Cardiac muscle cell (in vitro differentiated cells and primary cell): ENCODE measurements around the gene IPP. TPM values are rescaled to one million over a fixed set of nuclear protein-coding genes. Genes with fewer than 3 reads are reported as not detected.
A peak's percentile ranks its signal among the peaks of the same experiment; 100 is the strongest.

Experiments
- DNase-seq, 2 donors: peaks; one replicate each; pipeline versions ENCODE4 v3.0.0 to v3.0.0-alpha.2; 2010 to 2017; ENCODE audit warnings: low read depth in 1 of 2, low spot score in 1 of 2
- H3K27ac ChIP-seq: fragments of 200-600 bp; sonication (generic); 2 replicates; pipeline ENCODE4 v1.5.1; 2016
- H3K27me3 ChIP-seq: fragments of 200-600 bp; sonication (generic); 2 replicates; pipeline ENCODE4 v1.6.0; 2016; ENCODE audit warnings: control low read depth
- H3K36me3 ChIP-seq: fragments of 200-600 bp; sonication (generic); 2 replicates; pipeline ENCODE4 v1.5.1; 2016; ENCODE audit warnings: control low read depth
- H3K4me1 ChIP-seq: fragments of 200-600 bp; sonication (generic); 2 replicates; pipeline ENCODE4 v1.8.1; 2017; ENCODE audit warnings: low read depth, mild to moderate bottlenecking, mixed run types
- H3K4me3 ChIP-seq: fragments of 200-600 bp; sonication (generic); 2 replicates; pipeline ENCODE4 v1.5.1; 2016; ENCODE audit warnings: mild to moderate bottlenecking
- H3K9me3 ChIP-seq: fragments of 200-600 bp; sonication (generic); 2 replicates; pipeline ENCODE4 v1.5.1; 2017; ENCODE audit warnings: low read depth, mild to moderate bottlenecking, control low read depth
- polyA plus RNA-seq: library from polyadenylated mRNA; unstranded; fragments of >200 nt; fragmentation: Nextera tagmentation; extraction: Ambion mirVana; gene quantifications from 2 replicates; pipeline ENCODE4 v1.2.1, GENCODE V29; 2016
- total RNA-seq: library from RNA; depleted of rRNA; stranded (reverse); fragments of >200 nt; gene quantifications from 2 replicates; pipeline ENCODE4 v1.2.3, GENCODE V29; 2016
- TF ChIP-seq, protein P1 (sequence below): IDR thresholded peaks from 2 replicates; pipeline ENCODE4 v1.5.1; 2012; ENCODE audit warnings: low read depth, mild to moderate bottlenecking, low read length

IPP gene
- total and polyA plus RNA-seq, 2 experiments from 2014 or later: 7.3 to 12.1 TPM

DNA sequence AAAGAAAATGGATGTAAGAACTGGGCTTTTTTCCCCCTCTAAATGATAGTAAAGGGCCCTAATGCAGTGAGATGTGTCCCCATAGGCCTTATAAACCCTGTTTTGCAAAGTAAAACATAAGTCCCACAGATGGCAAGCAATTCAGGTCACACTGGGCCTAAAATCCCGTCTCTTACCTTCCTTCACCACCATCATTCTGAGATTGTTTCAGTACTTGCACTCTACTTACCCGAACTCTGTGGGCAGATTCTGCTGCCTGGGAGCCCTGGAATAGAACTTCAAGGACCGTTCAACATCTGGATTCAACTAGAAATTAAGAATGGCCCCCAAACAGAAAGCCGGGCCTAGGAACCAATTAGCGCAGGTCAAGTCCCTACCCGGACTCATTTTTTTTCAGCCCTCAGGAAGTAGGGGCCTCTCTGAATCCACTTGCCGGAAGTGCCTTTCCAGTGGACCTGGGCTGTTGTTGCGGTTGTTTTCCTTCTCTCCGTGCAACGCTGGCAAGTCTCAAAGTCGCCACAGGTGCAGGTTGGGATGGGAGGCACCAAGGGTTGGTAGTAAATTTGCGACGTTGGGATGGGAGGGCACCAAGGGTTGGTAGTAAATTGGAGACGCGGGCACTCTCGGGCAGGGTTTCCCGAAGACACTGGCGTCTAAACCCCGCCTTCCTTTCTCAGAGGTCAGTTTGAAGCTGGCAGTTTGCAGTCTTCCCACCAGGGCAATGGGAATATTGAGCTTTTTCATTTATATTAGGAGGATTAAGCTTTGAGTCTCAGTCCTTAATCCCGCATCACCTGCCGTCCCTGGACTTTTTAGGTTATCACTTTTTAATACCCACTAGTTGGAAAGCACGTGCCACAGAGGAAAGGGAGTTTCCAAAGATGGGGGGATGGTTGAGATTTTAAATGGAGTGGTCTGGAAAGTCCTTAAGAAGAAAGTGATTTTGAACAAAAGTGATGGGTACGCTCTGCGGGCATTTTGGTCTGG, 62.4 kb downstream of the IPP start, which contains the start of gene TMEM69:
Gene TMEM69, plus strand, starts transcription at position 428 of the 987 bp plus-strand sequence. CDS start 2,888 bp downstream, outside the sequence.
- Histone ChIP-seq H3K27ac (peak within 1 kb of the TSS; percentile 97), H3K27me3 (no peaks in the 10 kb centered on the region), H3K4me3 (peak within 1 kb of the TSS; percentile 75), H3K9me3 (no peaks in the 10 kb centered on the region), H3K4me1 (peaks cover 4% of the 10 kb centered on the region), H3K36me3 (peaks cover under 1% of the 10 kb centered on the region)
- TF ChIP-seq, protein P1, sequence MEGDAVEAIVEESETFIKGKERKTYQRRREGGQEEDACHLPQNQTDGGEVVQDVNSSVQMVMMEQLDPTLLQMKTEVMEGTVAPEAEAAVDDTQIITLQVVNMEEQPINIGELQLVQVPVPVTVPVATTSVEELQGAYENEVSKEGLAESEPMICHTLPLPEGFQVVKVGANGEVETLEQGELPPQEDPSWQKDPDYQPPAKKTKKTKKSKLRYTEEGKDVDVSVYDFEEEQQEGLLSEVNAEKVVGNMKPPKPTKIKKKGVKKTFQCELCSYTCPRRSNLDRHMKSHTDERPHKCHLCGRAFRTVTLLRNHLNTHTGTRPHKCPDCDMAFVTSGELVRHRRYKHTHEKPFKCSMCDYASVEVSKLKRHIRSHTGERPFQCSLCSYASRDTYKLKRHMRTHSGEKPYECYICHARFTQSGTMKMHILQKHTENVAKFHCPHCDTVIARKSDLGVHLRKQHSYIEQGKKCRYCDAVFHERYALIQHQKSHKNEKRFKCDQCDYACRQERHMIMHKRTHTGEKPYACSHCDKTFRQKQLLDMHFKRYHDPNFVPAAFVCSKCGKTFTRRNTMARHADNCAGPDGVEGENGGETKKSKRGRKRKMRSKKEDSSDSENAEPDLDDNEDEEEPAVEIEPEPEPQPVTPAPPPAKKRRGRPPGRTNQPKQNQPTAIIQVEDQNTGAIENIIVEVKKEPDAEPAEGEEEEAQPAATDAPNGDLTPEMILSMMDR: no peak
- DNase-seq: peak; percentile 86 to 95

DNA sequence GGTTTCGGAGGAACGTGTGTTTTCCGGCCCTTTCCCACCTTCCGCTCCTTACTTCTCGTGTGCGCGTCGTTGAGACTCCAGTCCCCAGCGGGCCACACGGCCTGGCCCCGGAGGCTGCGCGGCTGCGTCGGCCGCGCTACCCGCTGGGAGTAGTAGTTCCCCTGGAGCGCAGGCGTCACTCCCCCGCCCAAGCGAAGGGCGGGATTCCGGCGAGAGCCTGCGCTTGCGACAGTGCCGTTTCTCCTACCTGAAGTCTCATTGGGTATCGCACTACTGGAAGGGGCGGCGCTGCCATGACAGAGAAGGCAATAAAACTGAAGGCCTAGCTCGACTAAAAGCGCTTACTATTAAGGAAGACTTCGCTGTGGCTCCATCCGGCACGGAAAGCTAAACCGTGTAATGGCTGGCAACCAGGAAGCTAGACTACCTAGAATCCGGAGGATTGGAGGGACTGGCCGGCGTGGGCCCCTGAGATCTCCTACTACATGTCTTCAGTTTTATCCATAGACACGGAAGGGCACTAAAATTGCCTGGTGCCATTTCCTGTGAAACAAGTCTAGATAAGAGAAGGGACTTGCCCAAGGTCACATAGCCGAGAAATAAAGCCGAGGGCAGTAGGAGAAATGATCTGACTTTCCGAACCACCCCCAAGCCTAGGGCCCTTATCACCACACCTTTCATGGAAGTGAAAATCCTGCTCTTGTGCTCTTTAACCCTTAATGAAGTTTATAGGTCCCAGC, 63.3 kb downstream of the IPP start:
- Histone ChIP-seq H3K4me3 (peak overlapping the region; percentile 88), H3K9me3 (no peaks in the 10 kb centered on the region), H3K27me3 (no peaks in the 10 kb centered on the region), H3K4me1 (peaks cover 12% of the 10 kb centered on the region), H3K36me3 (no peaks in the 10 kb centered on the region), H3K27ac (peak overlapping the region; percentile 97)
- TF ChIP-seq, protein P1: no peak
- peak; percentile 98 to 99 for DNase-seq

DNA sequence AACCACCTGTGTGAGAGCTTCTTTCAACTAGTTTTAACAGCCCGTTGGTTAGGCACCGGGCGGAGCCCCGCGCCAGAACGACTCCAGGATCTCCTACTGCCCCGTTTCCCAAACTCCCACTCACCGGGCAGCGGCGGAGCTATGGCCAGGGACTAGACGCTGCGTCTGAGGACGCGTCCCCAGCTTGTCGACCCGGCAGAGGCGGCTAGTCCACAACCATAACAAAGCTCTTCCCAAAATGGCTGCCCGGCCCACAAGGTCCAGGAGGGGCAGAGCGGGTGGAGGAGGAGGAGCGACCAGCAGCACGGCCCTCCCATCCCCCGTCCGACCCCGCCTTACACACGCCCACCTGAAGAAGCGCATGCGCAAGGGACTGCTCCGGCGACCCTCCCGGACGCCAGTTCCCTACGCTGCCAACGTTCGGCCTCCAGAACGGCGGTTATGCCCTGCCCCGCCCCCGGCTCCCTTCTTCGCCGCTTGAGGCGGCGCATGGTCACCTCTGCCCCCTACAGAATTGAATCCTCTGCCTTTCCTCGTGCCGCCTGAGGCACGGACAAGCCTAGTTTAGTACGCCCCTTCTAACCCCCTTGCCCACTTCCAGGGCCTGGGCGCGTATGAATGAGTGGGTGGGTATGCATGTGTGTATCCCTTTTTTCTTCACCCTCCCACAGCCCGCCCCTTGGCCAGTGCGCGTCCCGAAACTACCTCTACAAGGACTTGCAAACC, 64.0 kb downstream of the IPP start, which contains the start of gene GPBP1L1:
Gene GPBP1L1, minus strand, starts transcription at position 246 of the 726 bp plus-strand sequence. CDS start 27,446 bp downstream, outside the sequence.
- H3K27me3 ChIP-seq: no peaks in the 10 kb centered on the region
- no peaks in the 10 kb centered on the region for H3K36me3 ChIP-seq
- H3K4me1 ChIP-seq: peaks cover 17% of the 10 kb centered on the region
- TF ChIP-seq, protein P1: no peak
- H3K4me3 ChIP-seq: peak within 1 kb of the TSS; percentile 88
- peak within 1 kb of the TSS; percentile 97 for H3K27ac ChIP-seq
- H3K9me3 ChIP-seq: no peaks in the 10 kb centered on the region
- peak; percentile 99 for DNase-seq

DNA sequence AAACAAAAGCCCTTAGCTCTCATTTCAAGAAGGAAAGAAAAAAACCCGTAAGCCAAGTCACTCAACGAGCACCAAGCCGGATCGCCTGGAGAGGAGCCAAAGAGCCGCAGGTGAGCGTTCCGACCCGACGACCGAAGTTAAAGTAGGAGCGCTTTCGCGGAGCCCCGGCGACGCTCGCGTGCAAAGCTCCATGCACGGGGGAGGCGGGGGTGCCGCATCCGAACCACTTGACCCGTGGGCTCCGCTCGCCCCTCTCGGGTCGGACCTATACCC, 64.5 kb downstream of the IPP start:
- peak; percentile 18 to 77 for DNase-seq

More for the DNA sequence above, 64.5 kb downstream of the IPP start:
- Histone ChIP-seq H3K4me1 (peaks cover 22% of the 10 kb centered on the region), H3K9me3 (no peaks in the 10 kb centered on the region), H3K27ac (peak overlapping the region; percentile 97), H3K4me3 (peak overlapping the region; percentile 88), H3K27me3 (no peaks in the 10 kb centered on the region), H3K36me3 (no peaks in the 10 kb centered on the region)
- TF ChIP-seq, protein P1: no peak
